ENCODE results near the gene TMPRSS7. TPM values are rescaled to one million over a fixed set of nuclear protein-coding genes. Genes with fewer than 3 reads are reported as not detected.
A peak's percentile ranks its signal among the peaks of the same experiment; 100 is the strongest.

Gene TMPRSS7
- total RNA-seq, 4 donors from 2014 or later = not detected

- Histone ChIP-seq H3K9me3 (no peaks in the 10 kb centered on the region), H3K27ac (no peak overlapping the region), H3K4me3 (peak overlapping the region; percentile 13 to 41 (median 30)), H3K36me3 (no peaks in the 10 kb centered on the region), H3K27me3 (no peaks in the 10 kb centered on the region), H3K4me1 (peaks cover 0 to 13% (median 0%) of the 10 kb centered on the region in 4 donors)
- TF ChIP-seq, protein P1, sequence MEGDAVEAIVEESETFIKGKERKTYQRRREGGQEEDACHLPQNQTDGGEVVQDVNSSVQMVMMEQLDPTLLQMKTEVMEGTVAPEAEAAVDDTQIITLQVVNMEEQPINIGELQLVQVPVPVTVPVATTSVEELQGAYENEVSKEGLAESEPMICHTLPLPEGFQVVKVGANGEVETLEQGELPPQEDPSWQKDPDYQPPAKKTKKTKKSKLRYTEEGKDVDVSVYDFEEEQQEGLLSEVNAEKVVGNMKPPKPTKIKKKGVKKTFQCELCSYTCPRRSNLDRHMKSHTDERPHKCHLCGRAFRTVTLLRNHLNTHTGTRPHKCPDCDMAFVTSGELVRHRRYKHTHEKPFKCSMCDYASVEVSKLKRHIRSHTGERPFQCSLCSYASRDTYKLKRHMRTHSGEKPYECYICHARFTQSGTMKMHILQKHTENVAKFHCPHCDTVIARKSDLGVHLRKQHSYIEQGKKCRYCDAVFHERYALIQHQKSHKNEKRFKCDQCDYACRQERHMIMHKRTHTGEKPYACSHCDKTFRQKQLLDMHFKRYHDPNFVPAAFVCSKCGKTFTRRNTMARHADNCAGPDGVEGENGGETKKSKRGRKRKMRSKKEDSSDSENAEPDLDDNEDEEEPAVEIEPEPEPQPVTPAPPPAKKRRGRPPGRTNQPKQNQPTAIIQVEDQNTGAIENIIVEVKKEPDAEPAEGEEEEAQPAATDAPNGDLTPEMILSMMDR (IDR thresholded peaks at IDR 0.05) = no peak
- TF ChIP-seq POLR2A (IDR thresholded peaks at IDR 0.05) = no peak
- DNase-seq = no peak
These were observed 34.8 kb upstream of the TMPRSS7 start for GRCh38 chr3:111999484-112000324.

GRCh38 chr3:112000367-112000771 is 34.2 kb upstream of the TMPRSS7 start:
- no peak for DNase-seq
- Histone ChIP-seq H3K4me3 (no peak overlapping the region), H3K9me3 (no peaks in the 10 kb centered on the region), H3K27ac (no peak overlapping the region), H3K36me3 (no peaks in the 10 kb centered on the region), H3K4me1 (peaks cover 0 to 13% (median 0%) of the 10 kb centered on the region in 4 donors), H3K27me3 (no peaks in the 10 kb centered on the region)
- TF ChIP-seq, protein P1 (IDR thresholded peaks at IDR 0.05) = no peak
- no peak for TF ChIP-seq POLR2A (IDR thresholded peaks at IDR 0.05)

- no peaks in the 10 kb centered on the region for H3K27me3 ChIP-seq
- TF ChIP-seq, protein P1 (IDR thresholded peaks at IDR 0.05) = no peak
- no peak for TF ChIP-seq POLR2A (IDR thresholded peaks at IDR 0.05)
- H3K27ac ChIP-seq = no peak overlapping the region
- DNase-seq = no peak
- H3K9me3 ChIP-seq = no peaks in the 10 kb centered on the region
- H3K4me1 ChIP-seq = peaks cover 0 to 13% (median 0%) of the 10 kb centered on the region in 4 donors
- H3K36me3 ChIP-seq = no peaks in the 10 kb centered on the region
- H3K4me3 ChIP-seq = no peak overlapping the region
These were observed 33.6 kb upstream of the TMPRSS7 start for GRCh38 chr3:112000966-112001365.

DNA sequence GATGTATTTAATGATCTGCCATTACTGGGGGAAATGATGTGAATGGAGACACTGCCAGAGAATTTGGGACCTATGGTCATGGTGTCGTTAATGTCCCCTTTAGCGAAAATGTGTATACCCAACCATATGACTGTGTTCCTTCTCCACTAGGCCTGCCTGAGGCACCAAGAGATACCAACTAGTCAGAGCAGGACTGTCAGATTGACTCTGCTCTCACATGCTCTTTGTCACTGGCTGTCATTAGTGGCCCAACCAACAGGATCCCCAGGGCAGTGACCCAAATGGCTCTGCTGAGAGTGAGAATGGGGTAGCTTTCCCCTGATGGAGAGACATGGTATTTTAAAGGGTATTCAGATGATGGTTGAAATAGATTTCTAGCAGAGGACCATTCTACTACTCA is 33.0 kb upstream of the TMPRSS7 start:
- Histone ChIP-seq H3K27ac (no peak overlapping the region), H3K4me3 (no peak overlapping the region), H3K27me3 (no peaks in the 10 kb centered on the region), H3K9me3 (no peaks in the 10 kb centered on the region), H3K36me3 (no peaks in the 10 kb centered on the region), H3K4me1 (peaks cover 0 to 13% (median 0%) of the 10 kb centered on the region in 4 donors)
- no peak for TF ChIP-seq POLR2A (IDR thresholded peaks at IDR 0.05)
- TF ChIP-seq, protein P1 (IDR thresholded peaks at IDR 0.05) = no peak
- DNase-seq = no peak

DNA sequence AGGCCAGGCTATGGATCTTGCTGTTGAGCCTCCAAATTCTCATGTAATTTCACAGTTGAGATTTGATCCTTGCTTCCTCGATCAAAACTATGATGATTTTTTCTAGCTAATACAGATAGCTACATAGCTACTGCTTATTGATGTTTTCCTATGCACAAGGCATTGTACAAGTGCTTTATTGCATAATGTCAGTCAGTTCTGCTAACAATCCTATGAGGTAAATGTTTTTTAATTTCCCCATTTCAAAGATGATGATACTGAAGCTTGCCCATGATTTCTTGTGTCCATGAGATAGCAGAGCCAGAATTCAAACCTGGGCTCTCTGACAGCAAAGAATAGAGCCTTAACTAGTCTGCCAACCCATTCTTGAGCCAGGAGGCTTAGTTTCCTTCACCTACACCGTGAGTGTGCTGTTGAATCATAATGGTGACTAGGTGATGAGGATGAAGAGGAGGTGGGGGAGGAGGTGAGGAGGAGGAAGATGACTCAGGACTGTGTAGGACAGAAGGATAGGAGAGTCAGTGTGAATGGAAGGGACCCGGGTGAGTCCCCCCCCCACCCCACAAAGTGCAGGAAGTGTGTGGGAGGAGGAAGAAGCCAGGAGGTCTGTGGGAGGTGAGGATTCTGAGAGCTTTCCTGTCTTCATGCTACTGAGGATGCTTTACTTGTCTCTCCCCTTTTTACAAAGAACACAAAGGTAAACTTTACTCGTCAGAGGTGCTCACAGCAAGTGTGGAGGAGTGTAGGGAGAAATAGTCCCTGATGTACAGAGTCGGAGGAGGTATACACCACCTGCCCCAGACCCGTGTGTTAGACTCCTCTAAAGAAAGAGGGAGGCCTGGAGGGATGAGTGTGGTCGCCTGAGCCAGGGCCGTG is 32.2 kb upstream of the TMPRSS7 start:
- Histone ChIP-seq H3K27ac (no peak overlapping the region), H3K27me3 (no peaks in the 10 kb centered on the region), H3K4me1 (peaks cover 0 to 13% (median 0%) of the 10 kb centered on the region in 4 donors), H3K36me3 (no peaks in the 10 kb centered on the region), H3K4me3 (no peak overlapping the region), H3K9me3 (no peaks in the 10 kb centered on the region)
- DNase-seq = no peak
- TF ChIP-seq, protein P1 (IDR thresholded peaks at IDR 0.05) = no peak
- TF ChIP-seq POLR2A (IDR thresholded peaks at IDR 0.05) = no peak

Measured in Peyer's patch (tissue), 4 donors.